Mononuclear cell (primary cell): ENCODE data around the gene ATP1A3. TPM values are rescaled to one million over a fixed set of nuclear protein-coding genes. Genes with fewer than 3 reads are reported as not detected.

Source experiments
- H3K27me3 ChIP-seq: 2 replicates; pipeline ENCODE4 v1.6.0; 2011; ENCODE audit warnings: low read length, control low read depth; ENCODE audit not compliant: insufficient read depth
- H3K4me1 ChIP-seq: 2 replicates; pipeline ENCODE4 v1.5.1; 2011; ENCODE audit warnings: mild to moderate bottlenecking, low read length, control low read depth; ENCODE audit not compliant: insufficient read depth
- H3K4me3 ChIP-seq: 2 replicates; pipeline ENCODE4 v1.5.1; 2011; ENCODE audit warnings: mild to moderate bottlenecking, low read length, moderate library complexity
- H3K9me3 ChIP-seq: 2 replicates; pipeline ENCODE4 v1.5.1; 2011; ENCODE audit warnings: low read depth, mild to moderate bottlenecking, control low read depth, low read length
- total RNA-seq: library from RNA; depleted of rRNA; stranded (reverse); fragments of >200 nt; gene quantifications from one replicate; pipeline ENCODE4 v1.2.3, GENCODE V29; 2012

The ATP1A3 gene
- total RNA-seq, 1 donor, result 1.7 TPM

DNA sequence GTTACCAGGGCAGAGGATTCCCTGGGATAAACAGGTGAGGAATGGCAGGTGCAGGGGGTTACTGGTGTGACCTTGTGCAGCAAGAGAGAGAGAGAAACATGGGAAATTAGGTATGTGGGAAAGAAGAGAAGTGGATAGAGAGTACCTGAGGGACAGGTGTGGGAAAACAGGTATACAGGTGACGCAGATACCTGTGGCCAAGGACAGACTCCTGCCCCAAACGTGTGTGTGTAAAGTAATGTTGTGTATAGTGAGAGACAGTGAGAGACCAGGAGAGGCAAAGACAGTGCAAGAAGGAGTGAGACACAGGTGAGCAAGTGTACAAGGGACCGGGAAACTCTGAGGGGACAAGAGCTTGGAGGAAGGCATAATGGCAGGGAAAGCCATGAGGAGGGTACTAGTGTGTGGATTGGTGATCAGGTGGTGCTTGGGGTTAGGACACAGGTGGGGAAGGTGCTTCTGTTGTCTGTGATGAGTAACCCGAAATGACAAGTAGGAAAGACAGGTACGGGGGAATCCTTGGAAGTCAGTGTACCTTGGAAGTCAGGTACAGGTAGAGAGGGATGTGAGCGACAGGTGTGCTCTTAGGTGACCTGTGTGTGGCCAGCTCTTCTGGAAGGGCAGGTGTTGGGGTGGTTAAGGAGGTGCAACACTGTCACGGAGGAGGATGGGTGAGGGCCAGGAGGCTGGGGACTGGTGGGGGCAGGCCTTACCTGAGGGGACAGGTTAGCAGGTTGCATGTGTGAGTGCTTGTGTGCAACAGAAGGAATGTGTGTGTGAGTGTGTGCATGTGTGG is 68.6 kb downstream of the ATP1A3 start:
- Histone ChIP-seq H3K4me3 (no peak overlapping the region), H3K9me3 (no peaks in the 10 kb centered on the region), H3K27me3 (peaks cover 67% of the 10 kb centered on the region), H3K4me1 (peaks cover 33% of the 10 kb centered on the region)

DNA sequence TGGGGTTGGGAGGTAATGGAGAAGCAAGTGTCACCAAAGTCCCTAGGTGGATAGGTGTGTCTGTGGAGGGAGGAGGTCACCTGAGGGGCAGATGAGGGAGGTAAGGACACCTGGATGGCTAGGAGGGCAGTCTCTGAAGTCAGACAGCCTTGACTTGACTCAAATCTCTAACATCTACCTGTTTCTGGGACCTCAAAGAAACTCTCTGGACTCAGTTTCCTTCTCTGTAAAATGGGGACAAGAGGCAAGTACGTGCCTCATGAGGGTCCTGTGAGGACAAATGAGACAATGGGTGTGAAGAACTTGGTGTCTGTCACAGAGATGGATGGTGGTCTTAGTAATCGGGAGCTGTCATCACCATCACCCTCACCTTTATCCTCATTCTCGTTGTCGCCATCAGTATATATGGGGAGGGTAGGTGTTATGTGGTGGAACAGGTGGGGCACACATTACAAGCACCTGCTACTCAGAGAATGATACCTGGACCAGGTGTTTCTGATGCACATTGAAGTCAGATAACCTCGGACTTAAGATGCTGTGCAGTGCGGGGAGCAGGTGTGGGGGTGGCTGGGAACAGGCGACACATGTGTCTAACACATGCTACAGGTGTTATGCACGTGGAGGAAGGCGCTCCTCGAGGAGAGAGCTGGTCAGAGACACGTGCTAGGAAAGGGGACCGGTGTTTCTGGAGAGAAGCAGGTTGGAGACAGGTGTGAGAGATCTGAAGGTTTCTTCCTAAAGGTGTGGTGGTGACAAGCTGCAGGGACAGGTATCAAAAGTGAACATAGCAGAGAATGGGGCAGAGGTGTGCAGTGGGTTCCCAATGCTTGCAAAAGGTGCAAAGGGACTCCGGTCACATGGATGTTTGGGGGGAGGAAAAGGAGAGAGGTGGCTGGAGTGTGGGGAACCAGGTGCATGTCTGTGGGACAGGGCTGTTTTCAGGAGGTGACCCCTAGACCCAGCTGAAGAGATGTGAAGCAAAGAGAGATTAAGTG is 69.6 kb downstream of the ATP1A3 start:
- Histone ChIP-seq H3K4me1 (peaks cover 25% of the 10 kb centered on the region), H3K27me3 (peaks cover 57% of the 10 kb centered on the region), H3K9me3 (no peaks in the 10 kb centered on the region), H3K4me3 (no peak overlapping the region)

DNA sequence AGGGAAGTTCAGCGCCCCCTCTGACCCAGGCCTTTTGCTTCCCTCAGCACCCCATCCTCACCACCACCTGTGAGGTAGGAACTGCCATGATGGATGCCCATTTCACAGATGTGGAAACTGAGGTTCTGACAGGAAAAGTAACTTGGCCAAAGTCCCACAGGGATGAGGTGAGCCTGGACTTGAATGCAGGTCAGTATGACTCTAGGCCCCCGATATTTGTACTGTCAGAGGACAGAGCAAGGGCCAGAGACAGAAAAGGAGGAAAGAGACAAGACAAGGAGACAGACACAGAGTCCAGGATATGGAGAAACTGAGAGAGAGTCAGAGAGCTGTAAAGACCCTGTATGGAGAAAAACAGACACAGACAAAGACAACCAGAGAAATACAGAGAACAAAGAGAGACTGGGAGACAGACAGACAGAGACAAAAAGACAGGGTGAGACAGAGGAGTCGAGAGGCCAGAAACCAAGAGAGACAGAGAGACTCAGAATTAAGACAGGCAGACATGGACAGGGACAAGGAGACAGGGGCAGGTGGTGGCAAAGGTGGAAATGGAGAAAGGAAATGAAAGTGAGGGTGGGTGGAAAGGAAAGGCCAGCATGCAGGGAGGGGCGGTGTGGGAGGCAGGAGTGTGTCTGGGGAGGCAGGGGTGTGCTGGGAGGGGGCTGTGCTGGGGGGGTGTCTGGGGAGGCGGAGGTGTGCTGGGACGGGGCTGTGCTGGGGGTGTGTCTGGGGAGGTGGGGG is 70.8 kb downstream of the ATP1A3 start:
- H3K4me1 ChIP-seq, result peaks cover 17% of the 10 kb centered on the region
- peaks cover 60% of the 10 kb centered on the region for H3K27me3 ChIP-seq
- H3K4me3 ChIP-seq, result no peak overlapping the region
- H3K9me3 ChIP-seq, result no peaks in the 10 kb centered on the region

DNA sequence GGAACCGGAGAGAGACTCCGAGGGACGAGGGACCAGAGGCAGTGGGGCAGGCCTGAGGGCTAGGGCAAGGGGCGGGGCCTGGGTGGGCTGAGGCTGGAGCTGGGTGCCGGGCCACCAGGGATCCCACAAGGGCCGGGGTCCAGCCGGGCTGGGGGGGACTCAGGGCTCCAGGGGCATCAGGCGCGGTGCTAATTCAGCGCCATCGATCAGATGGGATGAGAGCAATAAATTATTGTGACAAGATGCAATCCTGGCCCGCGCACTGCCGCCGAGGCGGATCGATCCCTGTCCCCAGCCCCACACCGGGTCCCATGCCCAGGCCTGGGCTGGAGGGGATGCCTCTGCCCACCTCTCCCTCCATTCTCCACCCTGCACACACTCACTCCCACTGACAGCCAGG is 71.4 kb downstream of the ATP1A3 start:
- H3K4me1 ChIP-seq, result peaks cover 17% of the 10 kb centered on the region
- H3K27me3 ChIP-seq, result peaks cover 65% of the 10 kb centered on the region
- no peaks in the 10 kb centered on the region for H3K9me3 ChIP-seq
- no peak overlapping the region for H3K4me3 ChIP-seq

DNA sequence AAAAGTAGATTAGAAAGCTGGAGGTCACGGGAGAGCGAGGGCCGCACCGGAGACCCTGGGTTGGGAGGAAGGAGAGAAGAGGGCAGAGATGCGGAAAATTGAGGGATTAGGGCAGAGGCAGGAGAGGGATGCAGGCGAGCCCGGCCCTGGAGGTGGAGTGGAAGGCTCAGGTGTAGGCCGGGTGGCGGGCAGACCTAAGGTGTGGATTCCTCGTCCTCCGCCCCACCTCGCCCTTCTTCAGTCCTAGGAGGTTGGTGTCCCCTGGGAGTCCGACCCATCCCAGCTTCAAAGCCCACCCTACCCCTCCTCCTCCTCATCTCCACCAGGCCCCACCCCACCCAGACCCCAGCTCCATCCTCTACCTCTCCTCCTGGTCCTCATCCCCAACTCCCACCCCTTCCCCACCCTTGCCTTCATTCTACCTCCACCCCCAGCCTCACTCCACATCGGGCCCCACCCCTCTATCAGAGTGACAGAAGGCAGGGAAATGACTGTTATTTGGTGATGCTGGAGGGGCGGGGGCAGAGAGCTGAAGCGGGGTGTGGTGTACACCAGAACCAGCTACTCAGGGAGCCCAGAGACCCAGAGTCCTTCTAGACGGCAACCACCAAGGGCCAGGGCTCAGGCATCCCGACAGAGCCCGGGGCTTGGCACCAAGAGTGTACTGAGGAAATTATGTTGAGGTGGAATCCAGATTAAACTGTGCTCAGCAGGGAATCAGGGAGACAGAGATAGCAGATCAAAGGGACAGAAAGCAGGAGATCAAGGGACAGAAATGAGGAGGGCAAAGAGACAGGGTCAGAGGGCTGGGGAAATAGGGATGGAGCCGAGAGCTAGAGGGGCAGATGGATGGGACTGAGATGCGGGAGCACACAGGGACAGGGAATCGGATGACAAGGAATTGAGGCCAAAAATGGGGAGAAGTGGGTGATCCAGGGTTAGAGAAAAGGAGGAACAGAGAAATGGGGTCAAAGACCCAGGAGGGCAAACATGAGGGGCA is 72.2 kb downstream of the ATP1A3 start:
- peaks cover 13% of the 10 kb centered on the region for H3K4me1 ChIP-seq
- peaks cover 62% of the 10 kb centered on the region for H3K27me3 ChIP-seq
- no peak overlapping the region for H3K4me3 ChIP-seq
- H3K9me3 ChIP-seq, result no peaks in the 10 kb centered on the region

DNA sequence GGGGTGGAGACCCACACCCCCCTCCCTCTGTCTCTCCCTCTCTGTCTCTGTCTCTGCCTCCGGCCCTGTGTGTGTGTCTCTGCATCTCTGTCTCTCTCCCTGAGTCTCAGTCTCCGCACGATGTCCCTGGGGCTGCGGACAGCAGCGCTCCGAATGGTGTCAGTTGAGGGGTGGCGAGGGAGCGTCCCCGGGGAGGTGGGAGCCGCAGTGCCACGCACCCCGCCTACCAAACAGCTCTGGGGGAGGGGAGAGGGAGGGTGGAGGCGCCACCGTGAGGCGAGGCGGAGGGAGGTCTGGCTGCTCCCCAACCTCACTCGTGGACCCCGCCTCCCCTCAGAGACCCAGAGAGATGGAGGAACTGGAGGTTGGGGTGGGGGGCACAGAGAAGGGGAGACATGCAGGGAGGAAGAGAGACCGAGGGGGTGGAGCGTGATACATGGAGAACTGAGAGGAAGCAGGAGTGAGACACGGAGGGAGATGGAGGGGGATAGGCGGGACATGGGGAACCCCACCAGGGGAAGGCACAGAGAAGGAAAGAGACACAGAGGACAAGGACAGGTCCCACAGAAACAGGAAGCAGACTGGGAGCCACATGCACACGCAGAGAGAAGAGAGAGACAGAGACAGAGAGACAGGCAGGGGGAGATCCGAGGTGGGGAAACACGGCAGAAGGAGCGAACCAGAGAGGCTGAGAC is 73.0 kb downstream of the ATP1A3 start:
- H3K27me3 ChIP-seq, result peaks cover 64% of the 10 kb centered on the region
- no peak overlapping the region for H3K4me3 ChIP-seq
- peaks cover 16% of the 10 kb centered on the region for H3K4me1 ChIP-seq
- H3K9me3 ChIP-seq, result no peaks in the 10 kb centered on the region

DNA sequence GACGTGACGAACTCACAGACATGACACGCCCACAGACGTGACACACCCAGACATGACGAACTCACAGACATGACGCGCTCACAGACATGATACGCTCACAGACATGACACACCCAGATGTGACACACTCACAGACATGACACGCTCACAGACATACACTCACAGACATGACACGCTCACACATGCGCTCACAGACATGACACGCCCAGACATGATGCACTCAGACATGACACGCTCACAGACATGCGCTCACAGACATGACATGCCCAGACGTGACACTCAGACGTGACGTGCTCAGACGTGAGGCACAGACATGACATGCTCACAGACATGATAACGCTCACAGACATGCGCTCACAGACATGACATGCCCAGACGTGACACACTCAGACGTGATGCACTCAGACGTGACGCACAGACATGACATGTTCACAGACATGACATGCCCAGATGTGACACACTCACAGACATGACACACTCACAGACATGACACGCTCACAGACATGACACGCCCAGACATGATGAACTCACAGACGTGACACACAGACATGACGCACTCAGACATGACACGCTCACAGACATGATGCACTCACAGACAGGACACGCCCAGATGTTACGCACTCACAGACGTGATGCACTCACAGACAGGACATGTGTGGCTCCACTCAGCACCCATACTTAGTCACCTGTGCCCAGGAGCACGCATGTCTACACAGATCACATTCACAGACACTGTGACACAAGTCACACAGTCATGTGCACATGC is 73.9 kb downstream of the ATP1A3 start:
- Histone ChIP-seq H3K27me3 (peaks cover 66% of the 10 kb centered on the region), H3K4me1 (peaks cover 24% of the 10 kb centered on the region), H3K4me3 (no peak overlapping the region), H3K9me3 (no peaks in the 10 kb centered on the region)

DNA sequence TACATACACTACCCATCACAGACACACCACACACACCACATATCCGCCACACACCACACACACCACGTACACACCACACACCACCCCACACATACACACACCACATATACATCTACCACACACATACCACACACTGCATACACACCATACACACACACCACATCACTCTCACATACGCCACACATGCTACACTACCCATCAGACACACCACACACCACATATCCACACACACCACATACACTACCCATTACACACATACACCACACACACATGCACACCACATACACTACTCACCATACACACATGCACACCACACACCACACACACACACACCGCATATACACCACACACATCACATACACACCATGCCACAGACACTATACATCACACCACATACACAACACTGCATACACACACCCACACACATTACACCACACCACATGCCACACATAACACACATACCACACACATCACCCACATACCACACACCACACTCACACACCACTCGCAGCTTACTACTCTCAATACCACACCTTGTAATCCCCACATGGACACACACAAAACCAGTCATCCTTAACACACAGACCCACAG is 75.3 kb downstream of the ATP1A3 start:
- peaks cover 31% of the 10 kb centered on the region for H3K4me1 ChIP-seq
- peaks cover 66% of the 10 kb centered on the region for H3K27me3 ChIP-seq

DNA sequence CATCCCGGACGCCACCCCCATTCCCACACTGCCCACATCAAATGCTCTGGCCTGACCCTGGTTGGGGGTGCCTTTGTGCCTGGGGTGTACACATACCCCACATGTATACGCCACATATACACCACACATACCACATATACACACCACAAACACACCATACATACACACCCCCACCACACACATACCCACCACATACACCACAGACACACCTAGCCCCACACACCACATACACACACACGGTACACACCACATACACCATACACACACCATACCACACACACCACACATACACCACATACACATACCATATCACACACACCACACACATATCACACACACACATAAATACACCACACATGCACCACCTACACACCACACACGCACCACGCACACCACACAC is 75.9 kb downstream of the ATP1A3 start:
- peaks cover 33% of the 10 kb centered on the region for H3K4me1 ChIP-seq
- H3K27me3 ChIP-seq, result peaks cover 67% of the 10 kb centered on the region
- no peak overlapping the region for H3K4me3 ChIP-seq
- H3K9me3 ChIP-seq, result no peaks in the 10 kb centered on the region

More for the DNA sequence above, 75.3 kb downstream of the ATP1A3 start:
- no peak overlapping the region for H3K4me3 ChIP-seq
- H3K9me3 ChIP-seq, result no peaks in the 10 kb centered on the region

DNA sequence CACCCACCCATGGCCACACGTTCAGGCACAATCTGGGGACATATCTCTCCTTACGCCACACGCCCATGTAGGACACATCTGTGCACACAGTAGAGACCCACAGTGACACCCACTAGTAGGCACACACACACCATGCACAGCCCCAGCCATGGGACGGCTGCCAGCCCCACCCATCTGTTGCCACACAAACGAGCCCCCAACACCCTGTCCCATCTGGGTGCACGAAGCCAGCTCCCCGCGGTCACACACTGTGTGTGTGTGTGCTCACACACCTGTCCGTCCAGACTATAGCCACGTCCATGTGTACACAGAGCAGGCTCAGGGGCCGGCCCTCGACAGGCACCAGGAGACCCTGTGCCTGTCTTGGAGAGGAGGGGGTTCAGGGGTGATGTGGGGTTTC is 76.4 kb downstream of the ATP1A3 start:
- Histone ChIP-seq H3K9me3 (no peaks in the 10 kb centered on the region), H3K4me1 (peaks cover 32% of the 10 kb centered on the region), H3K4me3 (no peak overlapping the region), H3K27me3 (peaks cover 63% of the 10 kb centered on the region)
